SK-N-SH (cell line): Measurements from ENCODE around the gene SMIM44. TPM values are rescaled to one million over a fixed set of nuclear protein-coding genes. Genes with fewer than 3 reads are reported as not detected.

ENCODE experiments used
- CTCF ChIA-PET: fragments of 300-600, 350-600 bp; formaldehyde crosslinking; extraction: SDS; loops from one replicate; lab custom pipeline; 2021; lab: Yijun Ruan, JAX
- POLR2A ChIA-PET: fragments of 350-600 bp; sonication (Branson Sonifier 250); formaldehyde crosslinking; extraction: SDS; loops from one replicate; lab custom pipeline; 2020; ENCODE audit warnings: antibody characterized with exemption, inconsistent platforms; lab: Yijun Ruan, JAX
- DNase-seq: peaks from one replicate; pipeline ENCODE4 v3.0.0; 2012
- H2AFZ ChIP-seq: fragments of 200-600 bp; sonication (generic); 2 replicates; pipeline ENCODE4 v1.8.1; 2016; ENCODE audit warnings: antibody characterized with exemption, mild to moderate bottlenecking, low read depth
- H3F3A ChIP-seq: fragments of 200-600 bp; sonication (generic); replicated peaks from 2 replicates; pipeline ENCODE3; 2016; ENCODE audit warnings: antibody characterized with exemption, mild to moderate bottlenecking; ENCODE audit not compliant: insufficient read depth
- H3K27ac ChIP-seq, 2 experiments: fragments of 200-500 bp in 1 of 2; fragments of 200-600 bp in 1 of 2; sonication (Bioruptor generic) in 1 of 2; sonication (generic), shearing (Covaris generic) in 1 of 2; 2 replicates each; pipeline versions ENCODE4 v1.5.1 to v1.6.1; 2014 to 2016; ENCODE audit warnings: low read depth in 2 of 2, inconsistent platforms in 1 of 2, low read length in 1 of 2, mild to moderate bottlenecking in 1 of 2, mixed read lengths in 1 of 2
- H3K27me3 ChIP-seq: fragments of 200-600 bp; sonication (generic), shearing (Covaris generic); 2 replicates; pipeline ENCODE4 v1.6.1; 2016; ENCODE audit warnings: mixed run types; ENCODE audit not compliant: insufficient read depth
- H3K36me3 ChIP-seq, 2 experiments: fragments of 200-500 bp in 1 of 2; fragments of 200-600 bp in 1 of 2; sonication (Bioruptor generic) in 1 of 2; sonication (generic) in 1 of 2; replicated peaks in 1 of 2; 2 replicates each; pipeline versions ENCODE3 to v1.5.1; 2014 to 2016; ENCODE audit warnings: low read length in 1 of 2, mild to moderate bottlenecking in 1 of 2; ENCODE audit not compliant: insufficient read depth in 2 of 2, control insufficient read depth in 1 of 2
- H3K4me1 ChIP-seq, 2 experiments: fragments of 200-500 bp in 1 of 2; fragments of 200-600 bp in 1 of 2; sonication (Bioruptor generic) in 1 of 2; sonication (generic), shearing (Covaris generic) in 1 of 2; 2 replicates each; pipeline versions ENCODE4 v1.5.1 to v1.6.1; 2014 to 2016; ENCODE audit warnings: low read depth in 1 of 2, low read length in 1 of 2, mixed run types in 1 of 2; ENCODE audit not compliant: insufficient read depth in 2 of 2, control insufficient read depth in 1 of 2
- H3K4me2 ChIP-seq: fragments of 200-600 bp; sonication (generic), shearing (Covaris generic); 2 replicates; pipeline ENCODE4 v1.6.1; 2017; ENCODE audit warnings: mixed run types
- H3K4me3 ChIP-seq, 2 experiments: fragments of 200-500 bp in 1 of 2; fragments of 200-600 bp in 1 of 2; sonication (Bioruptor generic) in 1 of 2; sonication (generic), shearing (Covaris generic) in 1 of 2; 2 replicates each; pipeline versions ENCODE4 v1.5.1 to v1.8.1; 2014 to 2016; ENCODE audit warnings: low read depth in 2 of 2, inconsistent platforms in 1 of 2, low read length in 1 of 2, mild to moderate bottlenecking in 1 of 2, mixed read lengths in 1 of 2, moderate library complexity in 1 of 2
- H3K79me2 ChIP-seq: fragments of 200-600 bp; sonication (generic); 2 replicates; pipeline ENCODE4 v1.8.1; 2017; ENCODE audit warnings: mild to moderate bottlenecking; ENCODE audit not compliant: insufficient read depth
- H3K9ac ChIP-seq: fragments of 200-600 bp; sonication (generic); 2 replicates; pipeline ENCODE4 v1.6.1; 2017; ENCODE audit warnings: mixed run types
- H3K9me2 ChIP-seq: fragments of 200-600 bp; sonication (generic); 2 replicates; pipeline ENCODE4 v1.6.1; 2017; ENCODE audit warnings: mixed run types
- H3K9me3 ChIP-seq: fragments of 200-600 bp; sonication (generic); 2 replicates; pipeline ENCODE4 v1.6.1; 2017; ENCODE audit warnings: mixed run types, mild to moderate bottlenecking, moderate library complexity
- H4K20me1 ChIP-seq: fragments of 200-600 bp; sonication (generic); 2 replicates; pipeline ENCODE4 v1.6.1; 2017; ENCODE audit warnings: mild to moderate bottlenecking, mixed run types; ENCODE audit not compliant: insufficient read depth
- RAD21 ChIP-seq: IDR thresholded peaks from 2 replicates; pipeline ENCODE4 v1.6.1; 2012; ENCODE audit warnings: mild to moderate bottlenecking, low read length
- SIN3A ChIP-seq: IDR thresholded peaks from 2 replicates; pipeline ENCODE4 v1.6.1; 2012; ENCODE audit warnings: low read depth, mild to moderate bottlenecking, low read length, moderate library complexity, borderline replicate concordance
- SMC3 ChIP-seq: IDR thresholded peaks from 2 replicates; pipeline ENCODE4 v1.6.1; 2012; ENCODE audit warnings: low read depth, low read length, improper control_type of control experiment
- WGBS: methylation state at CpG from one replicate; pipeline ENCODE4 v1.1.6; 2017; ENCODE audit warnings: low lambda C conversion rate; 5-methylcytosine and 5-hydroxymethylcytosine counted together
- polyA plus RNA-seq, 3 experiments: library from polyadenylated mRNA; depleted of rRNA; stranded (reverse); fragments of >200 nt; gene quantifications; 2 replicates each; pipeline ENCODE4 v1.2.3, GENCODE V29; 2012
- TF ChIP-seq, protein P1 (sequence below): fragments of 200-600 bp; sonication (generic); IDR thresholded peaks from 2 replicates; pipeline ENCODE4 v1.6.1; 2017; ENCODE audit warnings: antibody characterized with exemption, mild to moderate bottlenecking, moderate library complexity
- TF ChIP-seq, protein P2 (sequence below): IDR thresholded peaks from 2 replicates; pipeline ENCODE4; 2012

Gene SMIM44
- polyA plus RNA-seq, 1 of the 3 experiments (the other 2 are of a cell fraction) = not detected

DNA sequence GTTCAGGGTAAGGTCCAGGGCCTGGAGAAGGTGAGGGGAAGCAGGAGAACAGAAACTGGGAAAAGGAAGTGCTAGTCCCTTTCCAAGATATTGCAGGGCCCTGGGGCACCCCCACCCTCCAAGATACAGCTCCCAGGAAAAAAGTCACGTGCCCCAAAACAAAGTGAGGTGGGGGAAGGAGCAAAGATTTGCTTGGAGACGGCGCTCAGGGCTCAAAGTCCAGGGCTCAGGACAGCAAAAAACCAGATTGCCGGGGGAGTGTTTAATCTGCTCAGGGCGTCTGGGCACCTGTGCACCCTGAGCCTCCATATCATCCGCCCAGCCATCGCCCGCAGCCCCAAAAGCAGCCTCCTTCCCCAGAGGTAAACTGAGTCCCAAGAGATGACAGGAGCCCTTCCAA lies 9.2 kb downstream of the SMIM44 start:
- ChIA-PET POLR2A (no interaction called here), CTCF (interaction anchor here (0.6 to 6.1 kb wide), 11 partner anchors 10 to 171 kb away, joined by 3 to 92 read pairs (median 7); partner anchors contain the start of gene SMIM44)
- Histone ChIP-seq H3K9ac (no peak overlapping the region), H3K4me1 (peaks cover 0 to 2% of the 10 kb centered on the region in 2 experiments; a peak in 1 of 4 replicates), H3K9me3 (no peaks in the 10 kb centered on the region), H3K79me2 (no peaks in the 10 kb centered on the region), H3K27me3 (no peaks in the 10 kb centered on the region; the same call in 1 of the 2 replicates), H3K9me2 (no peaks in the 10 kb centered on the region), H3K4me3 (no peak overlapping the region), H3K36me3 (no peaks in the 10 kb centered on the region), H2AFZ (no peak overlapping the region), H4K20me1 (no peaks in the 10 kb centered on the region), H3K4me2 (no peak overlapping the region), H3F3A (peaks cover 21% of the 10 kb centered on the region), H3K27ac (no peak overlapping the region)
- no peak for DNase-seq
- TF ChIP-seq RAD21 = no peak
- WGBS = 67% methylated on average over 8 of the region's 8 CpGs

DNA sequence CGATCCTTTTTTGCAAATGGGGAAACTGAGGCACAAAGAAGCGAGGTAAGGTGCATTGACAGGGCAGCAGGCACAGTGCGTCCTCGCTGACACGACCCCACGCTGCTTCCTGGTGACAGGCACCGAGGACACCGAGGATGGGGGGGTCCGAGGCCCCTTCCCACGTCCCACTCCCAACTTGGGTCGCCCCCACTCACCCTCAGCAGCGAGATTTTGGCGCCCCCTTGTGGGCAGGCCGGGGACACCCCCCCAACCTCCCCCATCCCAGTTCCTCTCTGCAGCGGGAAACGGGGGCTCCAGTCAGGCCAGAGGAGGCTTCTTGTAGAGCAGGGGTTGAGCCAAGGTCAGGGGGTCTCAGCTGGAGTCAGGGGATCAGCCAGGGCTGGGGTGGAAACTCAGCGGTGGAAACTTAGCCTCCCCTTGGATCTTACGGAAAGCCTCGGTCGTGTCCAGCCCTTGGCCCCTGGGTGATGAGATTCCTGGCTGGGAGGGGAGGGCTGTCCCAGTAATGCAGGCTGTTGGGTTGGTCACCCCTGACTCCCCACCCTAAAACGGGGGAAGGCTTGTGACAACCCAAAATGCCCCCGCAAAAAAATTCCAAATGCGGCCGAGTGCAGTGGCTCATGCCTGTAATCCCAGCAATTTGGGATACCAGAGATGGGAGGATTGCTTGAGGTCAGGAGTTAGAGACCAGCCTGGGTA lies 11.1 kb downstream of the SMIM44 start:
- POLR2A ChIA-PET = no interaction called here
- no peaks in the 10 kb centered on the region for H3K9me3 ChIP-seq
- peak; percentile 87 for DNase-seq
- H3K4me3 ChIP-seq = peak overlapping the region in 1 of 2 experiments; percentile 32; a peak in 1 of 4 replicates
- H3K4me2 ChIP-seq = no peak overlapping the region
- no peaks in the 10 kb centered on the region for H4K20me1 ChIP-seq
- H3K9me2 ChIP-seq = no peaks in the 10 kb centered on the region
- peaks cover 0 to 2% of the 10 kb centered on the region in 2 experiments; a peak in 1 of 4 replicates for H3K4me1 ChIP-seq
- H3K27ac ChIP-seq = no peak overlapping the region
- TF ChIP-seq RAD21 (peak; percentile 71), SMC3 (peak; percentile 59), SIN3A (no peak)
- TF ChIP-seq, protein P1, sequence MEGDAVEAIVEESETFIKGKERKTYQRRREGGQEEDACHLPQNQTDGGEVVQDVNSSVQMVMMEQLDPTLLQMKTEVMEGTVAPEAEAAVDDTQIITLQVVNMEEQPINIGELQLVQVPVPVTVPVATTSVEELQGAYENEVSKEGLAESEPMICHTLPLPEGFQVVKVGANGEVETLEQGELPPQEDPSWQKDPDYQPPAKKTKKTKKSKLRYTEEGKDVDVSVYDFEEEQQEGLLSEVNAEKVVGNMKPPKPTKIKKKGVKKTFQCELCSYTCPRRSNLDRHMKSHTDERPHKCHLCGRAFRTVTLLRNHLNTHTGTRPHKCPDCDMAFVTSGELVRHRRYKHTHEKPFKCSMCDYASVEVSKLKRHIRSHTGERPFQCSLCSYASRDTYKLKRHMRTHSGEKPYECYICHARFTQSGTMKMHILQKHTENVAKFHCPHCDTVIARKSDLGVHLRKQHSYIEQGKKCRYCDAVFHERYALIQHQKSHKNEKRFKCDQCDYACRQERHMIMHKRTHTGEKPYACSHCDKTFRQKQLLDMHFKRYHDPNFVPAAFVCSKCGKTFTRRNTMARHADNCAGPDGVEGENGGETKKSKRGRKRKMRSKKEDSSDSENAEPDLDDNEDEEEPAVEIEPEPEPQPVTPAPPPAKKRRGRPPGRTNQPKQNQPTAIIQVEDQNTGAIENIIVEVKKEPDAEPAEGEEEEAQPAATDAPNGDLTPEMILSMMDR = peak; percentile 90
- TF ChIP-seq, protein P2, sequence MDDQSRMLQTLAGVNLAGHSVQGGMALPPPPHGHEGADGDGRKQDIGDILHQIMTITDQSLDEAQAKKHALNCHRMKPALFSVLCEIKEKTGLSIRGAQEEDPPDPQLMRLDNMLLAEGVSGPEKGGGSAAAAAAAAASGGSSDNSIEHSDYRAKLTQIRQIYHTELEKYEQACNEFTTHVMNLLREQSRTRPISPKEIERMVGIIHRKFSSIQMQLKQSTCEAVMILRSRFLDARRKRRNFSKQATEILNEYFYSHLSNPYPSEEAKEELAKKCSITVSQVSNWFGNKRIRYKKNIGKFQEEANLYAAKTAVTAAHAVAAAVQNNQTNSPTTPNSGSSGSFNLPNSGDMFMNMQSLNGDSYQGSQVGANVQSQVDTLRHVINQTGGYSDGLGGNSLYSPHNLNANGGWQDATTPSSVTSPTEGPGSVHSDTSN = no peak
- H3K9ac ChIP-seq = no peak overlapping the region
- no peaks in the 10 kb centered on the region; the same call in 1 of the 2 replicates for H3K27me3 ChIP-seq
- no peaks in the 10 kb centered on the region for H3K79me2 ChIP-seq
- WGBS = 38% methylated on average over 13 of the region's 24 CpGs
- H3K36me3 ChIP-seq = no peaks in the 10 kb centered on the region
- H3F3A ChIP-seq = peaks cover 23% of the 10 kb centered on the region
- no peak overlapping the region for H2AFZ ChIP-seq
- CTCF ChIA-PET = interaction anchor here (0.6 to 6.1 kb wide), 43 partner anchors 8 to 545 kb away, joined by 3 to 92 read pairs (median 5); partner anchors contain the start of genes DOHH and SMIM44
